ENCODE measurements around the gene RNU4-1.
"Not testable (repeated sequence)": the region's sequence is repeated elsewhere in the genome, so short reads cannot be mapped to it uniquely, and the experiment has no call there.

RNU4-1 gene

GRCh38 chr12:120335447-120335846 lies 42.4 kb upstream of the RNU4-1 start:
- H3K27me3 ChIP-seq (ENCODE audit: insufficient read depth, low read length, poor library complexity); H3K56ac ChIP-seq (ENCODE audit: low read length): not testable (repeated sequence)
- no CpG with 5 or more reads among the region's 12 CpGs for WGBS (ENCODE audit: extremely low coverage, insufficient coverage, low lambda C conversion rate)

GRCh38 chr12:120332523-120332922 lies 39.5 kb upstream of the RNU4-1 start:
- Histone ChIP-seq H2AK5ac (ENCODE audit: low read length) (no peak overlapping the region), H3K79me1 (ENCODE audit: low read length) (no peaks in the 10 kb centered on the region)
- no CpG with 5 or more reads among the region's 7 CpGs for WGBS (ENCODE audit: extremely low coverage, insufficient coverage, low lambda C conversion rate)

More at GRCh38 chr12:120335447-120335846, 42.4 kb upstream of the RNU4-1 start:
- H2BK120ac ChIP-seq (ENCODE audit: low read depth, low read length); H3K18ac ChIP-seq (ENCODE audit: low read length); H2AK5ac ChIP-seq (ENCODE audit: low read length); H3K4me2 ChIP-seq (ENCODE audit: low read length); H3K23ac ChIP-seq (ENCODE audit: low read length); H2BK5ac ChIP-seq (ENCODE audit: low read length); H4K5ac ChIP-seq (ENCODE audit: low read length); H3K36me3 ChIP-seq (ENCODE audit: control insufficient read depth, insufficient read depth, low read length); H3K9ac ChIP-seq (ENCODE audit: low read length); H3K4ac ChIP-seq (ENCODE audit: low read depth, low read length); H3K79me2 ChIP-seq (ENCODE audit: control insufficient read depth, insufficient read depth, low read length); H3K4me3 ChIP-seq (ENCODE audit: low read length); H3K27ac ChIP-seq (ENCODE audit: low read depth, low read length); H3K4me1 ChIP-seq (ENCODE audit: control insufficient read depth, low read depth, low read length); H2BK15ac ChIP-seq (replicated peaks; ENCODE audit: low read depth); H4K8ac ChIP-seq (ENCODE audit: low read depth, low read length); H3K79me1 ChIP-seq (ENCODE audit: low read length): not testable (repeated sequence)
- peak; percentile 65 for DNase-seq

GRCh38 chr12:120332041-120332440 lies 39.0 kb upstream of the RNU4-1 start:
- Histone ChIP-seq H3K4ac (ENCODE audit: low read depth, low read length) (no peak overlapping the region), H3K18ac (ENCODE audit: low read length) (no peak overlapping the region), H3K27me3 (ENCODE audit: insufficient read depth, low read length, poor library complexity) (no peaks in the 10 kb centered on the region), H2AK5ac (ENCODE audit: low read length) (no peak overlapping the region), H2BK15ac (replicated peaks; ENCODE audit: low read depth) (no peak overlapping the region), H3K56ac (ENCODE audit: low read length) (no peak overlapping the region), H3K36me3 (ENCODE audit: control insufficient read depth, insufficient read depth, low read length) (no peaks in the 10 kb centered on the region), H3K27ac (ENCODE audit: low read depth, low read length) (no peak overlapping the region), H3K79me1 (ENCODE audit: low read length) (no peaks in the 10 kb centered on the region), H3K23ac (ENCODE audit: low read length) (no peak overlapping the region), H2BK5ac (ENCODE audit: low read length) (no peak overlapping the region), H3K4me1 (ENCODE audit: control insufficient read depth, low read depth, low read length) (no peaks in the 10 kb centered on the region), H2BK120ac (ENCODE audit: low read depth, low read length) (no peak overlapping the region), H3K4me2 (ENCODE audit: low read length) (no peak overlapping the region), H3K9ac (ENCODE audit: low read length) (no peak overlapping the region), H4K8ac (ENCODE audit: low read depth, low read length) (no peak overlapping the region), H3K79me2 (ENCODE audit: control insufficient read depth, insufficient read depth, low read length) (no peaks in the 10 kb centered on the region), H3K4me3 (ENCODE audit: low read length) (no peak overlapping the region), H4K5ac (ENCODE audit: low read length) (no peak overlapping the region)
- no peak for DNase-seq
- WGBS (ENCODE audit: extremely low coverage, insufficient coverage, low lambda C conversion rate) = no CpG with 5 or more reads among the region's 5 CpGs

More at GRCh38 chr12:120332523-120332922, 39.5 kb upstream of the RNU4-1 start:
- no peak overlapping the region for H3K27ac ChIP-seq (ENCODE audit: low read depth, low read length)
- H3K23ac ChIP-seq (ENCODE audit: low read length) = no peak overlapping the region
- no peak overlapping the region for H3K4ac ChIP-seq (ENCODE audit: low read depth, low read length)
- H3K27me3 ChIP-seq (ENCODE audit: insufficient read depth, low read length, poor library complexity) = no peaks in the 10 kb centered on the region
- H2BK120ac ChIP-seq (ENCODE audit: low read depth, low read length) = no peak overlapping the region
- no peak overlapping the region for H3K9ac ChIP-seq (ENCODE audit: low read length)
- H2BK15ac ChIP-seq (replicated peaks; ENCODE audit: low read depth) = no peak overlapping the region
- no peaks in the 10 kb centered on the region for H3K36me3 ChIP-seq (ENCODE audit: control insufficient read depth, insufficient read depth, low read length)
- H3K79me2 ChIP-seq (ENCODE audit: control insufficient read depth, insufficient read depth, low read length) = no peaks in the 10 kb centered on the region
- H2BK5ac ChIP-seq (ENCODE audit: low read length) = no peak overlapping the region
- no peak overlapping the region for H4K8ac ChIP-seq (ENCODE audit: low read depth, low read length)
- H3K4me2 ChIP-seq (ENCODE audit: low read length) = no peak overlapping the region
- H4K5ac ChIP-seq (ENCODE audit: low read length) = no peak overlapping the region
- no peak for DNase-seq
- H3K18ac ChIP-seq (ENCODE audit: low read length) = no peak overlapping the region
- H3K4me3 ChIP-seq (ENCODE audit: low read length) = no peak overlapping the region
- no peaks in the 10 kb centered on the region for H3K4me1 ChIP-seq (ENCODE audit: control insufficient read depth, low read depth, low read length)
- no peak overlapping the region for H3K56ac ChIP-seq (ENCODE audit: low read length)

- no peak overlapping the region for H3K23ac ChIP-seq (ENCODE audit: low read length)
- H2BK120ac ChIP-seq (ENCODE audit: low read depth, low read length) = no peak overlapping the region
- H3K9ac ChIP-seq (ENCODE audit: low read length) = no peak overlapping the region
- no peak overlapping the region for H3K56ac ChIP-seq (ENCODE audit: low read length)
- H3K27me3 ChIP-seq (ENCODE audit: insufficient read depth, low read length, poor library complexity) = no peaks in the 10 kb centered on the region
- no peak overlapping the region for H4K5ac ChIP-seq (ENCODE audit: low read length)
- H2BK5ac ChIP-seq (ENCODE audit: low read length) = no peak overlapping the region
- no peak overlapping the region for H2AK5ac ChIP-seq (ENCODE audit: low read length)
- no peak for DNase-seq
- no peak overlapping the region for H3K4me2 ChIP-seq (ENCODE audit: low read length)
- no peaks in the 10 kb centered on the region for H3K79me1 ChIP-seq (ENCODE audit: low read length)
- H3K4me3 ChIP-seq (ENCODE audit: low read length) = no peak overlapping the region
- no peak overlapping the region for H2BK15ac ChIP-seq (replicated peaks; ENCODE audit: low read depth)
- H3K79me2 ChIP-seq (ENCODE audit: control insufficient read depth, insufficient read depth, low read length) = no peaks in the 10 kb centered on the region
- H4K8ac ChIP-seq (ENCODE audit: low read depth, low read length) = no peak overlapping the region
- H3K36me3 ChIP-seq (ENCODE audit: control insufficient read depth, insufficient read depth, low read length) = no peaks in the 10 kb centered on the region
- WGBS (ENCODE audit: extremely low coverage, insufficient coverage, low lambda C conversion rate) = no CpG with 5 or more reads among the region's 3 CpGs
- H3K27ac ChIP-seq (ENCODE audit: low read depth, low read length) = no peak overlapping the region
- no peak overlapping the region for H3K18ac ChIP-seq (ENCODE audit: low read length)
- no peak overlapping the region for H3K4ac ChIP-seq (ENCODE audit: low read depth, low read length)
- H3K4me1 ChIP-seq (ENCODE audit: control insufficient read depth, low read depth, low read length) = no peaks in the 10 kb centered on the region
Observed at GRCh38 chr12:120331390-120331789, 38.4 kb upstream of the RNU4-1 start.

- Histone ChIP-seq H2AK5ac (ENCODE audit: low read length) (no peak overlapping the region), H3K23ac (ENCODE audit: low read length) (no peak overlapping the region), H4K8ac (ENCODE audit: low read depth, low read length) (no peak overlapping the region), H3K4ac (ENCODE audit: low read depth, low read length) (no peak overlapping the region), H4K5ac (ENCODE audit: low read length) (no peak overlapping the region), H2BK120ac (ENCODE audit: low read depth, low read length) (no peak overlapping the region), H3K79me1 (ENCODE audit: low read length) (no peaks in the 10 kb centered on the region), H3K4me1 (ENCODE audit: control insufficient read depth, low read depth, low read length) (no peaks in the 10 kb centered on the region), H3K56ac (ENCODE audit: low read length) (no peak overlapping the region), H3K27ac (ENCODE audit: low read depth, low read length) (no peak overlapping the region), H3K36me3 (ENCODE audit: control insufficient read depth, insufficient read depth, low read length) (no peaks in the 10 kb centered on the region), H3K18ac (ENCODE audit: low read length) (no peak overlapping the region), H2BK5ac (ENCODE audit: low read length) (no peak overlapping the region), H2BK15ac (replicated peaks; ENCODE audit: low read depth) (no peak overlapping the region), H3K4me2 (ENCODE audit: low read length) (no peak overlapping the region), H3K4me3 (ENCODE audit: low read length) (no peak overlapping the region), H3K27me3 (ENCODE audit: insufficient read depth, low read length, poor library complexity) (no peaks in the 10 kb centered on the region), H3K9ac (ENCODE audit: low read length) (no peak overlapping the region), H3K79me2 (ENCODE audit: control insufficient read depth, insufficient read depth, low read length) (no peaks in the 10 kb centered on the region)
- no CpG with 5 or more reads among the region's 4 CpGs for WGBS (ENCODE audit: extremely low coverage, insufficient coverage, low lambda C conversion rate)
- DNase-seq = no peak
Observed at GRCh38 chr12:120328228-120328627, 35.2 kb upstream of the RNU4-1 start.

- Histone ChIP-seq H2BK5ac (ENCODE audit: low read length) (no peak within 1 kb of the TSS), H3K4me1 (ENCODE audit: control insufficient read depth, low read depth, low read length) (no peaks in the 10 kb centered on the region), H3K4ac (ENCODE audit: low read depth, low read length) (no peak within 1 kb of the TSS), H3K27ac (ENCODE audit: low read depth, low read length) (no peak within 1 kb of the TSS), H3K23ac (ENCODE audit: low read length) (no peak within 1 kb of the TSS), H3K27me3 (ENCODE audit: insufficient read depth, low read length, poor library complexity) (no peaks in the 10 kb centered on the region), H3K18ac (ENCODE audit: low read length) (no peak within 1 kb of the TSS), H3K4me2 (ENCODE audit: low read length) (no peak within 1 kb of the TSS), H2BK120ac (ENCODE audit: low read depth, low read length) (no peak within 1 kb of the TSS), H3K56ac (ENCODE audit: low read length) (no peak within 1 kb of the TSS), H3K79me2 (ENCODE audit: control insufficient read depth, insufficient read depth, low read length) (no peaks in the 10 kb centered on the region), H3K9ac (ENCODE audit: low read length) (no peak within 1 kb of the TSS), H3K4me3 (ENCODE audit: low read length) (no peak within 1 kb of the TSS), H2AK5ac (ENCODE audit: low read length) (no peak within 1 kb of the TSS), H2BK15ac (replicated peaks; ENCODE audit: low read depth) (no peak within 1 kb of the TSS), H4K5ac (ENCODE audit: low read length) (no peak within 1 kb of the TSS), H4K8ac (ENCODE audit: low read depth, low read length) (no peak within 1 kb of the TSS), H3K36me3 (ENCODE audit: control insufficient read depth, insufficient read depth, low read length) (no peaks in the 10 kb centered on the region), H3K79me1 (ENCODE audit: low read length) (no peaks in the 10 kb centered on the region)
- DNase-seq = no peak
- no CpG with 5 or more reads among the region's 5 CpGs for WGBS (ENCODE audit: extremely low coverage, insufficient coverage, low lambda C conversion rate)
Observed at GRCh38 chr12:120327593-120327992, 34.6 kb upstream of the RNU4-1 start, which contains the start of gene PLA2G1B. Gene PLA2G1B, minus strand, starts transcription at chr12:120327779. Its CDS starts 26 bp downstream, at chr12:120327753.

Data from mesendoderm (in vitro differentiated cells).